ENCODE results near the gene EEF1G.
"Not testable (repeated sequence)": the region's sequence is repeated elsewhere in the genome, so short reads cannot be mapped to it uniquely, and the experiment has no call there.

The EEF1G gene

DNA sequence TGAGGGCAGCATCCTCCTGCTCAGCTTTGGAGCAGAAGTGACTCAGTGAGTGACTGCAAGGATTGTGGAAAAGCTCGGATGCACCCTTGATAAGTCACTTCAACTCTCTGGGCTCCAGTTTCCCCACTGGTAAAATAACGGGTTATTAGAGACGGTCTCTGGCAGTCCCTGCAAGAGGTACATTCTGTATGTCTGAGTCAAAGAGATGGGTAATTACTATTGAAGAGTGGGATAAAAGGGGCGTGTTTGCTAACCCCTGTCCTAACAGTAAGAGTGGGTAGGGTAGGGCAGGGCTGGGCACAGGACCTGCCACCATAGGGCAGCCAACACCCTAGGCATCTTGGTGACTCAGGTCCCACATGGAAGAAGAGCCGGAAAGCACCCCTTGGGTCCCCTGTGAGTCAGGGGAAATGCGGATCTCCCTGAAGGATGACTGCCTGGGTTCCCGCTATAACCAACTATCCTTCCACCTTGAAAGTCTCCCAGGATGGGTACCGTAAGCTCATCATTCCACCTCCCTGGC, 19.8 kb downstream of the EEF1G start:
- Histone ChIP-seq H3K36me3 (ENCODE audit: control insufficient read depth in 2 of 2, insufficient read depth in 2 of 2, low read length in 2 of 2) (peaks cover 3% of the 10 kb centered on the region in 2 donors), H3K27ac (ENCODE audit: low read length) (peak overlapping the region; percentile 99), H3K9ac (ENCODE audit: low read length in 2 of 2) (peak overlapping the region; percentile 87 to 89), H3K9me3 (ENCODE audit: control insufficient read depth in 2 of 2, low read length in 2 of 2) (no peaks in the 10 kb centered on the region), H3K4me3 (ENCODE audit: low read length in 2 of 2) (peak overlapping the region; percentile 69 to 71), H3K4me1 (ENCODE audit: control insufficient read depth, insufficient read depth, low read length) (peaks cover 70% of the 10 kb centered on the region), H3K27me3 (ENCODE audit: control insufficient read depth in 1 of 2, insufficient read depth in 2 of 2, low read length in 2 of 2) (no peaks in the 10 kb centered on the region)

DNA sequence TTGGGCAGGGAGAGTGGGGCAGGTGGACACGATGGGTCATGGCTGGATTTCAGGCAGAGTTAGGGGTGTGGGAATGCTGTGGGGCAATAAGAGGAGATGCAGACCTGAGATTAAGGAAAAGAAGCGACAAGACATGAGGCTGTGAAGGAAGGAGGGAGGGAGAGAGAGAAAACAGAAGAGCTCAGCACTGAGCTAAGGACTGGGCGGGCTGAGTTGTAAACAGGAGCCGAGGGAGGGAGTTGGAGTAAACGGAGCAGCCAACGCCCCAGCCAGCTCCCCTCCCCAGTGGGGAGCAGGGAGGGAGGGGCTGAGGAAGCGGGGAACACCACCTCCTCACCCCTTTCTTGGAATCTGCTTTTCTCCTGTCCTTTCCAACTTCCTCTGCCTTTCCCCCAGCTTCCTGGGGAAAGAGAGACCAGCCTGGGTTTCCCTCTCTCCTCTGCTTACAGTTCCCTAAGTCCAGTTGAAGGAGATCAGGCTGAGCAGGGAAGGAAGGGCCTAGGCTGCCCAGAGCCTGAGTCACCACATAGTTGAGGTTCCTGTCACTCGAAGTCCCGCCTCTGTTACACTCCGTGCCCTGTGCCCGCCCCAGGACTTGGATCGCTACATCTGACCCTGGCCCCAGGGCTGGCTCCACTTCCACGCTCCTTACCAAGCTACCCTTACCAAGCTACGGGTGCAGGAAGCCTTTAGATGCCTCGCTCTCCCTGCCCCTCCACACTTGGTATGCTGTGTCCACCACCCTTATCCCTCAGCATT, 20.4 kb downstream of the EEF1G start:
- Histone ChIP-seq H3K27ac (ENCODE audit: low read length) (peak overlapping the region; percentile 99), H3K36me3 (ENCODE audit: control insufficient read depth in 2 of 2, insufficient read depth in 2 of 2, low read length in 2 of 2) (no peaks in the 10 kb centered on the region), H3K27me3 (ENCODE audit: control insufficient read depth in 1 of 2, insufficient read depth in 2 of 2, low read length in 2 of 2) (no peaks in the 10 kb centered on the region), H3K9ac (ENCODE audit: low read length in 2 of 2) (peak overlapping the region; percentile 87 to 89), H3K9me3 (ENCODE audit: control insufficient read depth in 2 of 2, low read length in 2 of 2) (no peaks in the 10 kb centered on the region), H3K4me1 (ENCODE audit: control insufficient read depth, insufficient read depth, low read length) (peaks cover 77% of the 10 kb centered on the region), H3K4me3 (ENCODE audit: low read length in 2 of 2) (peak overlapping the region; percentile 69 to 71)

DNA sequence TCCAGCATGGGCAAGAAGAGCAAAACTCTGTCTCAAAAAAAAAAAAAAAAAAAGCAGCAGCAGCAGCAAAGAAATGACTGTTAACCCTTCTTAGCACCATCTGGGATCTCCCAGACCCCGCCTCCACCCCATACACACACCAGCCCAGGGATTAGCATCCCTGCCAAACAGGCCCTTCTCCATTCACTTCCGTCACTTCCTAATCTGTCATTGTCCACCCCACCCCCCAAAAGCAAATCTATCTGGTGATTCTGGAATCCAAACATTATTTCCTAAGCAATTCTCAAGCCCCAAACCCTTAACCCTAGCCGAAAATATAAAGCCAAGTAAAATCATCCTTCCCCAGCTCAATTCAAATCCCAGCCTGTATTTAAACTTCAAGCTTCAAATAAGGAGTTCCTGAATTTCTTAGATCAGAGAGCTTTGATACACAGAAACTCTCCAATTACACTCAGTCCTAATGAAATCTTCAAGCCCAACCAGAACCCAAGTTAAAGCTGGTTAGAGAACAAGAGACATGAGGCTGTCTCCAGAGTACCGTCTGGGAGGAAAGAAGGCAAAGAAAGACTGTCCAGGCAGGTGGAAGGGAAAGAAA, 21.1 kb downstream of the EEF1G start:
- no peaks in the 10 kb centered on the region for H3K27me3 ChIP-seq (ENCODE audit: control insufficient read depth in 1 of 2, insufficient read depth in 2 of 2, low read length in 2 of 2)
- no peaks in the 10 kb centered on the region for H3K9me3 ChIP-seq (ENCODE audit: control insufficient read depth in 2 of 2, low read length in 2 of 2)
- peaks cover 83% of the 10 kb centered on the region for H3K4me1 ChIP-seq (ENCODE audit: control insufficient read depth, insufficient read depth, low read length)
- H3K36me3 ChIP-seq (ENCODE audit: control insufficient read depth in 2 of 2, insufficient read depth in 2 of 2, low read length in 2 of 2): no peaks in the 10 kb centered on the region
- peak overlapping the region; percentile 99 for H3K27ac ChIP-seq (ENCODE audit: low read length)
- peak overlapping the region; percentile 69 to 71 for H3K4me3 ChIP-seq (ENCODE audit: low read length in 2 of 2)
- H3K9ac ChIP-seq (ENCODE audit: low read length in 2 of 2): peak overlapping the region; percentile 87 to 89

DNA sequence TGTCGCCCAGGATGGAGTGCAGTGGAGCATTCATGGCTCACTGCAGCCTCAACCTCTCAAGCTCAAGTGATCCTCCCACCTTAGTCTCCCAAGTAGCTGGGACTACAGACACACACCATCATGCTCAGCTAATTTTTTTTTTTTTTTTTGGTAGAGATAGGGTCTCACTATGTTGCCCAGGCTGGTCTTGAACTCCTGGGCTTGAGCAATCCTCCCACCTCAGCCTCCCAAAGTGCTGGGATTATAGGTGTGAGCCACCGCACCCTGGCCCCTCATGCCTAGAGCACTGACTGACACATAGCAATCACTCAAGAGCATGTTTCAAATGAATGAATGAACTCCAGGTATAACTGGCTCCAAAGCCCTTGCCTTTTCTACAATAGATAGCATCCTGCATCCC, 23.2 kb downstream of the EEF1G start:
- not testable (repeated sequence) for H3K4me3 ChIP-seq (ENCODE audit: low read length in 2 of 2); H3K27ac ChIP-seq (ENCODE audit: low read length); H3K36me3 ChIP-seq (ENCODE audit: control insufficient read depth in 2 of 2, insufficient read depth in 2 of 2, low read length in 2 of 2); H3K9ac ChIP-seq (ENCODE audit: low read length in 2 of 2); H3K27me3 ChIP-seq (ENCODE audit: control insufficient read depth in 1 of 2, insufficient read depth in 2 of 2, low read length in 2 of 2); H3K9me3 ChIP-seq (ENCODE audit: control insufficient read depth in 2 of 2, low read length in 2 of 2)
- H3K4me1 ChIP-seq (ENCODE audit: control insufficient read depth, insufficient read depth, low read length): peaks cover 69% of the 10 kb centered on the region

DNA sequence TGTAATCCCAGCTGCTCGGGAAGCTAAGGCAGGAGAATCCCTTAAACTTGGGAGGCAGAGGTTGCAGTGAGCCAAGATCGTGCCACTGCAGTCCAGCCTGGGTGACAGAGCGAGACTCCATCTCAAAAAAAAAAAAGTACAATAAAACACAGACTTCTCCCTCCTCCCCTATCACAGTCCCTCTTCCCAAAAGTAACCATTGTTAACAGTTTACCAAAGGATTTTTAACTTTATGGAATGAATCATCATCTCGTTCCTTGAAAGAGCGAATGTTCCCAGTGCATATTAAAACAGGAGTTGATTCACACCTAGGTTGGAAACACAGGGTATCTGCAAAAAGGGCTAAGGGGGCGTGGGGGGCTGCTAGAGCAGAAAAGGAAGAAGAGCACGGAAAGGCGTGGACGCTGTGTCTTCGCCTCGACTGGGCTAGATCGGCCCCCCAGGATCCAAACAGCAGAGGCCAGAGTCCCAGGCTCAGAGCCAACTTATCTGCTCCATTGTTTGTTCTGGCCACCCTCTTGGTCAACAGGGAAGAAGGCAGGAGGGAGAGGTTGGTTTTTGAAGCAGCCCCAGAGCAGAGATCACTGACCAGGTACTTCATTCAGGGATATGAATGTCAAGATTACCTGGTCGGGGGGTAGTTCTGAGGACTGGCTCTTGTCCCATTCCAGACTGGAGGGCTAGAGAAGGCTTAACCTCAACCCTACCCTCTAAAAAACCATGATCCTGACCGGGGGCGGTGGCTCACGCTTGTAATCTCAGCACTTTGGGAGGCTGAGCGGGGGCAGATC, 25.0 kb downstream of the EEF1G start:
- peak overlapping the region; percentile 94 for H3K27ac ChIP-seq (ENCODE audit: low read length)
- H3K9ac ChIP-seq (ENCODE audit: low read length in 2 of 2): peak overlapping the region in 1 of 2 donors; percentile 6
- H3K36me3 ChIP-seq (ENCODE audit: control insufficient read depth in 2 of 2, insufficient read depth in 2 of 2, low read length in 2 of 2): no peaks in the 10 kb centered on the region
- H3K4me1 ChIP-seq (ENCODE audit: control insufficient read depth, insufficient read depth, low read length): peaks cover 62% of the 10 kb centered on the region
- no peaks in the 10 kb centered on the region for H3K27me3 ChIP-seq (ENCODE audit: control insufficient read depth in 1 of 2, insufficient read depth in 2 of 2, low read length in 2 of 2)
- H3K9me3 ChIP-seq (ENCODE audit: control insufficient read depth in 2 of 2, low read length in 2 of 2): no peaks in the 10 kb centered on the region
- no peak overlapping the region for H3K4me3 ChIP-seq (ENCODE audit: low read length in 2 of 2)

DNA sequence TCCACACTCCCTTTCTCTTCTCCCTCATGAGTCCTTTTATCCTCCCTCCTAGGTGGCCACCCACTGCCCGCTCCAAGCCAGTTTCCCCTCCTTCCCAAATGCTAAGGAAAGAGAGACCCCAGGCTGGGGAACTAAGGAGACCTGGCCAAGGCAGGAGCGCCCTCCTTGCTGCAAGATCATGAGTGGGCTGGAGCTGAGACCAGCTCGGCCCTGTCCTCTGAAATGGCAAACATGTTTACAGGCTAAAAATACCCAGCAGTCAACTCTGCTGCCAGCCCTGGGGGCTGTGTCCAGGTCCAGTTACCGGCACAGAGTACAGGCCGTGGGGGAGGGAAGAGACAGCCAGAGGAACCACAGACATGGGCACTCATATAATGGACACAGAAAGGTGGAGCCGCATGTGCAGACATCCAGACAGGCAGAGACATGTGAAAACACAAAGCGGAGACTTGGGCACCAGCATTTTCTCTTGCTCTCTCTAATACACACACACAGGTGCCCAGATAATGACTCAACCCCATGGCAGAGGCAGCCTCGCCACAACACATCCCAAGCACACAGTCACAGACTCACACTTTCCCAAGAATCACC, 25.9 kb downstream of the EEF1G start:
- peak overlapping the region; percentile 87 to 95 for H3K4me3 ChIP-seq (ENCODE audit: low read length in 2 of 2)
- H3K36me3 ChIP-seq (ENCODE audit: control insufficient read depth in 2 of 2, insufficient read depth in 2 of 2, low read length in 2 of 2): peaks cover 0 to 4% of the 10 kb centered on the region in 2 donors
- H3K4me1 ChIP-seq (ENCODE audit: control insufficient read depth, insufficient read depth, low read length): peaks cover 62% of the 10 kb centered on the region
- H3K27me3 ChIP-seq (ENCODE audit: control insufficient read depth in 1 of 2, insufficient read depth in 2 of 2, low read length in 2 of 2): no peaks in the 10 kb centered on the region
- H3K9ac ChIP-seq (ENCODE audit: low read length in 2 of 2): peak overlapping the region; percentile 71 to 81
- no peaks in the 10 kb centered on the region for H3K9me3 ChIP-seq (ENCODE audit: control insufficient read depth in 2 of 2, low read length in 2 of 2)
- peak overlapping the region; percentile 94 for H3K27ac ChIP-seq (ENCODE audit: low read length)

DNA sequence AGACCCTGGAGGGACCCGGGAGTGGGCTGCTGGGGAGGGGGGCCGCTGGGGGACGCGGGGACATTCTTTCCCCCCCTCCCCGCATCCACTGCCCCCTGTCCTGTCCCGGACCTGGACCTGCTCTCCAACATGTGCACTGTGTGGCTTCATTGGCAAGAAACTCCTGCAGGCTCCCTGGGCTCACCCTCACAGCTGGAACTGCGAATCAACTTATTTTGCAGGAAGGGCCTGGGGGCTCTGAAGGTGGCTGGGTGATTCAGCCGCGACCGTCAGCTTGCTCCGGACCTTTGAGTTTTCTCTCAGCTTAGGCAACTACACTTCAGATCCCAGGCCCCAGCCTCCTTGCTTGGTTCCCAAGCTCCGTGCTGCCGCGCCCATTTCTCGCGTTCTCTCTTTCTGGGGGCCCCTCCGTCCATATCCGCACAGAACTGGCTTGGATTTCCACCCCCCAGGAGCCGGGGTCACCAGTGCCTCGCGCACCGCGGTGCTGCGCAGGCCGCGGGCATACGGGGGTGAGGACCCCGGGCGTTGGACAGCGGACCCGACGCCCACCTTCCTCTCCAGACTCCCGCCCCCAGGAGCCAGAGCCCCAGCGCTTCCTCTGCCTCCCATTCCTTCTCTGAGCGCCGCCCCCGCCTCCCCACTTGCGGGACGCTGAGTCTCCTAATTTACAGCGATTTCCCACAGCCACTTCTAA, 26.6 kb downstream of the EEF1G start:
- peaks cover 0 to 4% of the 10 kb centered on the region in 2 donors for H3K36me3 ChIP-seq (ENCODE audit: control insufficient read depth in 2 of 2, insufficient read depth in 2 of 2, low read length in 2 of 2)
- no peaks in the 10 kb centered on the region for H3K27me3 ChIP-seq (ENCODE audit: control insufficient read depth in 1 of 2, insufficient read depth in 2 of 2, low read length in 2 of 2)
- H3K9ac ChIP-seq (ENCODE audit: low read length in 2 of 2): peak overlapping the region; percentile 71 to 81
- H3K4me3 ChIP-seq (ENCODE audit: low read length in 2 of 2): peak overlapping the region; percentile 87 to 95
- H3K4me1 ChIP-seq (ENCODE audit: control insufficient read depth, insufficient read depth, low read length): peaks cover 62% of the 10 kb centered on the region
- peak overlapping the region; percentile 94 for H3K27ac ChIP-seq (ENCODE audit: low read length)
- no peaks in the 10 kb centered on the region for H3K9me3 ChIP-seq (ENCODE audit: control insufficient read depth in 2 of 2, low read length in 2 of 2)

DNA sequence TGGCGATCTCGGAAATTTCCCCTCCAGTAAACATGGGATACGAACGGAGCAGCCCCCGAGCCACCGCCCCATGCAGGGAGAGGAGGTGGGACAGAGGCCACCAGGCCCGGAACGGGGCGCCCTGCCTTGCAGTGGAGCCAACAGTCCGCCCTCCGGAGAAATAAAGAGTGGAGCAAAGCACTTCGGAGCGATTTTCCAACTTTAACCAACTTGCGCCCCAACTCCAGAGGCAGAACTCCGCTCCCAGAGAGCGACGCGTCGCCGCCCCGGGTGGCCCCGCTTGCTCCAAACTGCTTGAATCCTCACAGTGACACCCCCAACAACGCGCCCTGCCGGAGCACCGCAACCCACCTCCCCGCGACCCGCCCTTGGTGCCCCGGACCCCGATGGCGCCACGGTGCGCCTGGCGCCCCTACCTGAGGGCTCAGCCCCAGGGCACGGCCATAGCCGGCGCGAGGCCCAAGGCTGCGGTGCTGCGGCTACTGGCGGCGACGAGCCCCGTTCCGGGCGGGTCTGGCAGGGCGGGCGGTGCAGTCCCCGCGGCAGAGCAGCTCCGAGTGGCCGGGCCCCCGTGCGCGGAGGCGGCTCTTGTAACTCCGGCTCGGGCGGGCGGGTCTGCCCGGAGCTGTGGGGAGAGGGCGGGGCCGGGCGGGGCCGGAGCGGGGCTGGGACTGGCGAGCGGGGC, 27.3 kb downstream of the EEF1G start, which contains the start of gene AHNAK:
Gene AHNAK (minus strand): TSS at position 563 of the 685 bp plus-strand sequence. CDS start 10,708 bp downstream, outside the sequence.
- Histone ChIP-seq H3K4me3 (ENCODE audit: low read length in 2 of 2) (peak within 1 kb of the TSS; percentile 95 to 97), H3K9me3 (ENCODE audit: control insufficient read depth in 2 of 2, low read length in 2 of 2) (no peaks in the 10 kb centered on the region), H3K36me3 (ENCODE audit: control insufficient read depth in 2 of 2, insufficient read depth in 2 of 2, low read length in 2 of 2) (peaks cover 0 to 4% of the 10 kb centered on the region in 2 donors), H3K9ac (ENCODE audit: low read length in 2 of 2) (peak within 1 kb of the TSS; percentile 88 to 94), H3K27me3 (ENCODE audit: control insufficient read depth in 1 of 2, insufficient read depth in 2 of 2, low read length in 2 of 2) (no peaks in the 10 kb centered on the region), H3K27ac (ENCODE audit: low read length) (peak within 1 kb of the TSS; percentile 94), H3K4me1 (ENCODE audit: control insufficient read depth, insufficient read depth, low read length) (peaks cover 62% of the 10 kb centered on the region)

DNA sequence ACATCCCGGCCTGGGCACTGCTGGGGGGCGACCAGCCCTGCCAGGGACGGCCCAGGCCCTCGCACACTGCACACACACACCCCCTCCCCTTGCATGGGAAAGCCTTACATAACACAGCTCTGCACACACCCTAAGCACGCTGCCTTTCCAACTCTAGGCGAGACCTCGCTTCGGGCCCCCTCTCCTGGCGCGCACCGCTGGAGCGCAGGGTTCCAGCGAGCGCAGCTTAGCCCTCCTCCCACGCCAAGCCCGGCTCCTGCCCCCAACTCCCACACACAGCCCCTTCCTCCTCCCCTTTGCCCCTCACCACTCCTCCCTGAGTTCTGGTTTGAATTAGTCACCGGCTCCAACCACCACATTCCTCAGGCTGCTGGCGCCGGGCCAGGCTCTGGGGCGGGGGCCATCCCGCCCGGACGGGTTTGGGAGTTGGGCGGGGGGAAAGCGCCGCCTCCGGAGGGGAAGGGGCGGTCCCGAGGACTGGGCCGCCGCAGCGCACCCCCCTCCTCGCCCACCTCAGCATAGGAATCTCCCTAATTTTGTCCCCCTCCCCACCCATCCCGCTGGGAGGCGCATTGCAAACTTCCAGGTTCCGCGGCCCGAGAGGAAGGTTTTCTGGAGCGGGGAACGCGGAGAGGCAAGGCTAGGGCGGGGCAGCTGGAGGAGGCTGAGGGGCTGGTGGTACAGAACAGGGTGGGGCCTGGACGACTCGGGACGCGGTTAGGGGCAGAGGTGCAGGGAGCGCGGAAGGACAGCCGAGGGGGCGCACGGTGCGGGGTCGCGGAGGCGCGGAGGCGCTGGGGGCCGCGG, 28.1 kb downstream of the EEF1G start:
- peak overlapping the region; percentile 88 to 94 for H3K9ac ChIP-seq (ENCODE audit: low read length in 2 of 2)
- H3K36me3 ChIP-seq (ENCODE audit: control insufficient read depth in 2 of 2, insufficient read depth in 2 of 2, low read length in 2 of 2): peaks cover 0 to 4% of the 10 kb centered on the region in 2 donors
- peak overlapping the region; percentile 94 for H3K27ac ChIP-seq (ENCODE audit: low read length)
- no peaks in the 10 kb centered on the region for H3K9me3 ChIP-seq (ENCODE audit: control insufficient read depth in 2 of 2, low read length in 2 of 2)
- H3K4me3 ChIP-seq (ENCODE audit: low read length in 2 of 2): peak overlapping the region; percentile 95 to 97
- H3K4me1 ChIP-seq (ENCODE audit: control insufficient read depth, insufficient read depth, low read length): peaks cover 63% of the 10 kb centered on the region
- H3K27me3 ChIP-seq (ENCODE audit: control insufficient read depth in 1 of 2, insufficient read depth in 2 of 2, low read length in 2 of 2): no peaks in the 10 kb centered on the region
